Chondrocyte (in vitro differentiated cells): ENCODE results near the gene PLEKHH1. TPM values are rescaled to one million over a fixed set of nuclear protein-coding genes. Genes with fewer than 3 reads are reported as not detected.

Experiments used
- DNase-seq: peaks from one replicate; pipeline ENCODE4 v3.0.0; 2021; ENCODE audit warnings: mixed read lengths, low spot score
- H3K27ac Mint-ChIP-seq: one replicate; pipeline ENCODE4 v1.8.0; 2021; ENCODE audit warnings: mild to moderate bottlenecking, moderate library complexity, mixed read lengths; ENCODE audit not compliant: unreplicated experiment
- H3K27me3 Mint-ChIP-seq: 2 replicates; pipeline ENCODE4 v1.8.0; 2021; ENCODE audit warnings: low read depth, mixed read lengths
- H3K36me3 Mint-ChIP-seq: 2 replicates; pipeline ENCODE4 v1.8.0; 2021; ENCODE audit warnings: low read depth, mixed read lengths
- H3K4me1 Mint-ChIP-seq: 2 replicates; pipeline ENCODE4 v1.8.0; 2021; ENCODE audit warnings: low read depth, mild to moderate bottlenecking, mixed read lengths
- H3K4me3 Mint-ChIP-seq: one replicate; pipeline ENCODE4 v1.8.0; 2021; ENCODE audit warnings: mild to moderate bottlenecking, moderate library complexity, mixed read lengths; ENCODE audit not compliant: unreplicated experiment
- H3K9me3 Mint-ChIP-seq: 2 replicates; pipeline ENCODE4 v1.8.0; 2021; ENCODE audit warnings: low read depth, mixed read lengths
- CTCF ChIP-seq: fragments of 200-600 bp; sonication (generic); IDR thresholded peaks from 2 replicates; pipeline ENCODE4 v1.5.0; 2021; ENCODE audit warnings: antibody characterized with exemption, mild to moderate bottlenecking, moderate library complexity
- total RNA-seq: library from RNA; stranded (reverse); gene quantifications from 3 replicates; pipeline ENCODE4 v1.2.1, GENCODE V29; 2021

PLEKHH1 gene
- total RNA-seq, 1 donor from 2014 or later, result 2.8 TPM

GRCh38 chr14:67633451-67634147 is 100.5 kb downstream of the PLEKHH1 start:
- no peak for TF ChIP-seq CTCF
- H3K9me3 Mint-ChIP-seq, result no peaks in the 10 kb centered on the region
- no peak overlapping the region for H3K4me3 Mint-ChIP-seq
- H3K36me3 Mint-ChIP-seq, result peaks cover 2% of the 10 kb centered on the region
- H3K27me3 Mint-ChIP-seq, result no peaks in the 10 kb centered on the region
- peaks cover 16% of the 10 kb centered on the region for H3K4me1 Mint-ChIP-seq
- H3K27ac Mint-ChIP-seq, result no peak overlapping the region
- DNase-seq, result no peak

- Mint-ChIP-seq H3K4me3 (no peak overlapping the region), H3K36me3 (peaks cover 2% of the 10 kb centered on the region), H3K4me1 (peaks cover 16% of the 10 kb centered on the region), H3K27ac (peak overlapping the region; percentile 80), H3K27me3 (no peaks in the 10 kb centered on the region), H3K9me3 (no peaks in the 10 kb centered on the region)
- no peak for DNase-seq
- TF ChIP-seq CTCF, result no peak
These were observed 103.3 kb downstream of the PLEKHH1 start for GRCh38 chr14:67636361-67636919.

- Mint-ChIP-seq H3K36me3 (peaks cover 2% of the 10 kb centered on the region), H3K4me3 (no peak overlapping the region), H3K4me1 (peaks cover 14% of the 10 kb centered on the region), H3K27me3 (no peaks in the 10 kb centered on the region), H3K27ac (no peak overlapping the region), H3K9me3 (no peaks in the 10 kb centered on the region)
- DNase-seq, result no peak
- TF ChIP-seq CTCF, result no peak
These were observed 105.6 kb downstream of the PLEKHH1 start for GRCh38 chr14:67638642-67639041.

Other genes with a start within 250 kb of the PLEKHH1 start
- gene ATP6V1D, start 173.5 kb upstream of the PLEKHH1 start, total RNA-seq, result 72.6 to 77.8 TPM (median 74.9 TPM) in 3 replicates
- 88.3 to 91.5 TPM (median 90.5 TPM) in 3 replicates for gene EIF2S1, start 173.0 kb upstream of the PLEKHH1 start, total RNA-seq
- gene PLEK2, start 121.1 kb upstream of the PLEKHH1 start, total RNA-seq, result not detected in 3 replicates
- gene TMEM229B, start 44.6 kb upstream of the PLEKHH1 start, total RNA-seq, result 1.3 to 2.9 TPM (median 1.7 TPM) in 3 replicates
- gene PIGH, start 67.0 kb downstream of the PLEKHH1 start, total RNA-seq, result 16.3 to 19.0 TPM (median 16.9 TPM) in 3 replicates
- 2.8 to 11.1 TPM (median 10.9 TPM) in 3 replicates for gene ARG2, start 86.6 kb downstream of the PLEKHH1 start, total RNA-seq
- gene VTI1B, start 141.3 kb downstream of the PLEKHH1 start, total RNA-seq, result 99.2 to 108 TPM (median 107 TPM) in 3 replicates
- gene RDH11, start 162.5 kb downstream of the PLEKHH1 start, total RNA-seq, result 63.3 to 69.4 TPM (median 67.3 TPM) in 3 replicates
- gene RDH12, start 168.6 kb downstream of the PLEKHH1 start, total RNA-seq, result not detected in 3 replicates